HepG2 (cell line): Measurements from ENCODE around the gene DLG2. TPM values are rescaled to one million over a fixed set of nuclear protein-coding genes. Genes with fewer than 3 reads are reported as not detected.

ENCODE experiments used
- ATAC-seq: fragments of 200-7000 bp; cut with Tn5 transposase; 3 replicates; pipeline ENCODE4 v1.9.1; 2020; ENCODE audit warnings: mild to moderate bottlenecking, moderate library complexity
- BruUV-seq: library from RNA; stranded (reverse); fragments of 400-500 nt; replicated peaks from 2 replicates; lab custom pipeline; 2021; lab: Mats Ljungman, UMichigan
- CTCF ChIA-PET: fragments of 300-600 bp; formaldehyde crosslinking; extraction: SDS; loops from one replicate; lab custom pipeline; 2021; ENCODE audit warnings: low total read pairs, inconsistent platforms, low intra/inter-chr PET ratio; lab: Yijun Ruan, JAX
- POLR2A ChIA-PET: fragments of 350-600 bp; sonication (Branson Sonifier 250); formaldehyde crosslinking; loops from one replicate; lab custom pipeline; 2020; ENCODE audit warnings: antibody characterized with exemption, inconsistent platforms; lab: Yijun Ruan, JAX
- DNase-seq: peaks from one replicate; pipeline ENCODE4 v3.0.0-alpha.2; 2015; ENCODE audit warnings: low spot score
- FAIRE-seq: peaks from 3 replicates; lab custom pipeline; 2011; peaks lifted over from hg19 to GRCh38; lab: Jason Lieb, UNC
- H2AFZ ChIP-seq: one replicate; pipeline ENCODE4 v1.6.1; 2011; ENCODE audit warnings: low read length, inconsistent platforms
- H3K27ac ChIP-seq: fragments of 300-600 bp; 3 replicates; pipeline ENCODE4 v1.8.0; 2011; ENCODE audit warnings: mixed run types, mild to moderate bottlenecking, mixed read lengths, low read length, inconsistent platforms; ENCODE audit not compliant: insufficient read depth; ENCODE audit errors: extremely low read length
- H3K27me3 ChIP-seq, 2 experiments: fragments of 200-600 bp in 1 of 2; 2 replicates in 1 of 2; 3 replicates in 1 of 2; pipeline versions ENCODE4 v1.6.0 to v1.8.0; 2011; ENCODE audit warnings: low read length in 2 of 2, mild to moderate bottlenecking in 2 of 2, moderate library complexity in 2 of 2, inconsistent platforms in 1 of 2; ENCODE audit not compliant: insufficient read depth in 2 of 2, control insufficient read depth in 1 of 2
- H3K36me3 ChIP-seq, 2 experiments: fragments of 200-600 bp in 1 of 2; replicated peaks in 1 of 2; 2 replicates in 1 of 2; 3 replicates in 1 of 2; pipeline versions ENCODE4 v1.5.1 to v1.8.0; 2011; ENCODE audit warnings: low read length in 2 of 2, inconsistent platforms in 1 of 2; ENCODE audit not compliant: insufficient read depth in 2 of 2, control insufficient read depth in 1 of 2
- H3K4me1 ChIP-seq: 2 replicates; pipeline ENCODE4 v1.5.1; 2012; ENCODE audit warnings: low read length, inconsistent platforms; ENCODE audit not compliant: insufficient read depth
- H3K4me2 ChIP-seq: 2 replicates; pipeline ENCODE4 v1.6.0; 2011; ENCODE audit warnings: low read depth, low read length, inconsistent platforms
- H3K4me3 ChIP-seq, 3 experiments: fragments of 200-600 bp in 1 of 3; sonication (generic), shearing (Covaris generic) in 1 of 3; replicated peaks in 1 of 3; 2 replicates each; pipeline ENCODE4 v1.5.1; 2011 to 2016; ENCODE audit warnings: low read length in 3 of 3, inconsistent platforms in 2 of 3, low read depth in 2 of 3, mild to moderate bottlenecking in 2 of 3, control low read depth in 1 of 3, mixed read lengths in 1 of 3; ENCODE audit not compliant: insufficient read depth in 1 of 3
- H3K79me2 ChIP-seq: one replicate; pipeline ENCODE4 v1.6.1; 2011; ENCODE audit warnings: low read length, inconsistent platforms; ENCODE audit not compliant: insufficient read depth
- H3K9ac ChIP-seq: 2 replicates; pipeline ENCODE4 v1.6.0; 2011; ENCODE audit warnings: mild to moderate bottlenecking, low read depth, low read length, inconsistent platforms; ENCODE audit not compliant: insufficient read depth
- H3K9me3 ChIP-seq: 2 replicates; pipeline ENCODE4 v1.5.1; 2012; ENCODE audit warnings: mild to moderate bottlenecking, low read length
- H4K20me1 ChIP-seq: 2 replicates; pipeline ENCODE4 v1.6.0; 2011; ENCODE audit warnings: inconsistent platforms, mild to moderate bottlenecking, low read length, moderate library complexity; ENCODE audit not compliant: insufficient read depth
- MAFF ChIP-seq: IDR thresholded peaks from 2 replicates; pipeline ENCODE4 v1.6.1; 2011; ENCODE audit warnings: low read depth, low read length, improper control_type of control experiment
- NCOA2 ChIP-seq: sonication (generic); formaldehyde crosslinking; IDR thresholded peaks from 2 replicates; pipeline ENCODE4 v1.8.0; 2022; ENCODE audit warnings: inconsistent platforms
- POGZ ChIP-seq: sonication (generic); formaldehyde crosslinking; IDR thresholded peaks from 2 replicates; pipeline ENCODE4 v1.4.0; 2020; ENCODE audit warnings: mild to moderate bottlenecking, missing genetic modification reagents
- THYN1 ChIP-seq: sonication (generic); formaldehyde crosslinking; IDR thresholded peaks from 2 replicates; pipeline ENCODE4 v1.8.1; 2023; ENCODE audit warnings: low read depth, mild to moderate bottlenecking, moderate library complexity, missing genetic modification reagents, borderline replicate concordance
- ZNF232 ChIP-seq: sonication (generic); formaldehyde crosslinking; IDR thresholded peaks from 2 replicates; pipeline ENCODE4 v1.4.0; 2020; ENCODE audit warnings: missing genetic modification reagents, borderline replicate concordance
- whole genome bisulfite sequencing: methylation state at CpG from one replicate; pipeline ENCODE4 v1.1.6; 2017; ENCODE audit warnings: low lambda C conversion rate; 5-methylcytosine and 5-hydroxymethylcytosine counted together
- in situ Hi-C: cut with HindIII; loops from 2 replicates; pipeline ENCODE4 v1.10.0; 2017; ENCODE audit warnings: low pct_unique_long_range_greater_than_20kb; ENCODE audit not compliant: extremely low pct_ligation_motif_present
- intact Hi-C: fragments of 100-400 bp; cut with micrococcal nuclease; formaldehyde crosslinking; loops from one replicate; pipeline ENCODE4 v1.10.0; 2022; ENCODE audit not compliant: unreplicated experiment
- polyA plus RNA-seq, 8 experiments: library from polyadenylated mRNA; depleted of rRNA in 3 of 8; stranded (reverse) in 7 of 8; unstranded in 1 of 8; fragments of >200 nt; fragmentation: Illumina TruSeq in 4 of 8; extraction: Trizol in 4 of 8; gene quantifications; 2 replicates each; pipeline versions ENCODE4 v1.2.1 to v1.2.3, GENCODE V29; 2011 to 2016; ENCODE audit warnings: low read depth in 4 of 8, missing spikeins in 1 of 8, mixed read lengths in 1 of 8; ENCODE audit not compliant: insufficient read depth in 1 of 8
- total RNA-seq, 5 experiments: library from RNA; depleted of rRNA; stranded (reverse); fragments of >200 nt; fragmentation: Illumina TruSeq; extraction: Trizol; gene quantifications; 2 replicates each; pipeline ENCODE4 v1.2.3, GENCODE V29; 2016; ENCODE audit warnings: low read depth in 1 of 5
- TF ChIP-seq, protein P1 (sequence below): IDR thresholded peaks from 2 replicates; pipeline ENCODE4 v1.6.1; 2018; ENCODE audit warnings: missing genetic modification reagents, mild to moderate bottlenecking, missing compliant biosample characterization
- TF ChIP-seq, protein P2 (sequence below): IDR thresholded peaks from 2 replicates; pipeline ENCODE4 v1.6.1; 2016; ENCODE audit warnings: mild to moderate bottlenecking, missing biosample characterization, missing genetic modification reagents

Gene DLG2
- total and polyA plus RNA-seq, 2 of the 13 experiments (the other 11 are each of a cell fraction or from before 2014, with no cell fraction given): 0.46 to 1.0 TPM

DNA sequence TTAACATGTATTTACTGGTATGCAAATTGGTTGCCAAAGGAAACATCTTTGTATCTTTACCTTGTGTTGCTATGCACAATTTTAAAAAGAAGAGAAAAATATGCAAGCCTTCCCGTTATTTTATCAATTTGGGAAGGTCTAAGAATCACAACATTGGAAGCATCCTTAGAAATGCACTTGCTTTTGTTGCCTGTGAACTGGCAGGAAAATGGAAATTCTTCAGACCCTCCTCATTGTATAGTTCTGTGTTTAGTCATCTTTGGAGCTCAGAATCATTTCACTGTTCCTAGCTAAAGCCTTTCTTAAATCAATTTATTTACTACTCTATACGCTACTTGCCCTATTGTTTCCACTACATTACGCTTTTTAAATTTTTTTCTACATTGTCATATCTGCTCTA, 574.5 kb downstream of the DLG2 start (continued):
- TF ChIP-seq MAFF (no peak), THYN1 (CRISPR knock-in tag) (no peak), POGZ (no peak), ZNF232 (CRISPR knock-in tag) (no peak)
- TF ChIP-seq, protein P1, sequence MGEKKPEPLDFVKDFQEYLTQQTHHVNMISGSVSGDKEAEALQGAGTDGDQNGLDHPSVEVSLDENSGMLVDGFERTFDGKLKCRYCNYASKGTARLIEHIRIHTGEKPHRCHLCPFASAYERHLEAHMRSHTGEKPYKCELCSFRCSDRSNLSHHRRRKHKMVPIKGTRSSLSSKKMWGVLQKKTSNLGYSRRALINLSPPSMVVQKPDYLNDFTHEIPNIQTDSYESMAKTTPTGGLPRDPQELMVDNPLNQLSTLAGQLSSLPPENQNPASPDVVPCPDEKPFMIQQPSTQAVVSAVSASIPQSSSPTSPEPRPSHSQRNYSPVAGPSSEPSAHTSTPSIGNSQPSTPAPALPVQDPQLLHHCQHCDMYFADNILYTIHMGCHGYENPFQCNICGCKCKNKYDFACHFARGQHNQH: no peak
- TF ChIP-seq, protein P2, sequence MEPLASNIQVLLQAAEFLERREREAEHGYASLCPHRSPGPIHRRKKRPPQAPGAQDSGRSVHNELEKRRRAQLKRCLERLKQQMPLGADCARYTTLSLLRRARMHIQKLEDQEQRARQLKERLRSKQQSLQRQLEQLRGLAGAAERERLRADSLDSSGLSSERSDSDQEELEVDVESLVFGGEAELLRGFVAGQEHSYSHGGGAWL (CRISPR knock-in tag): no peak

DNA sequence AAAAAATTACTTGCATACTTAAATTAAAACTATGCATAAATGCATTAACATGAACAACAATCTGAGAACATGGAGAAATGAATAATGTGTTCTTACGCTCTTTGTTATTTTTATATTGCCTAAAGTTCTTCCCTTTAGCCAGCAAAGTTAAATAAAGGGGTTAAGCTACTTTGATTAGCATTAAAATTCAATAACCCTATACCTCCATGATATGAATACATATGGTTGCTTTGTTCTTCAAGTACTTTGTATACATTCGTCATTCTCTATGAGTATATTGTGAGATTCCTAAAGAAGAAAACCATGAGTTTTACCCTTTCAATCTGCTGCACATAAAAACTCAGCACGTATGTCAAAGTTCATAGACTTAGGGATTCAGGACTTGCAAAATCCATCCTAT, 578.3 kb downstream of the DLG2 start:
- Histone ChIP-seq H3K4me1 (no peaks in the 10 kb centered on the region), H2AFZ (no peak overlapping the region), H3K4me2 (no peak overlapping the region), H4K20me1 (no peaks in the 10 kb centered on the region), H3K36me3 (no peaks in the 10 kb centered on the region), H3K79me2 (no peaks in the 10 kb centered on the region), H3K9ac (no peak overlapping the region), H3K27me3 (no peaks in the 10 kb centered on the region), H3K4me3 (no peak overlapping the region), H3K9me3 (no peaks in the 10 kb centered on the region), H3K27ac (no peak overlapping the region)
- WGBS: 14% methylated on average over 3 of the region's 3 CpGs
- no TSS peak for BruUV-seq
- no peak for DNase-seq
- ChIA-PET CTCF (no interaction called here), POLR2A (no interaction called here)
- no peak for ATAC-seq
- intact Hi-C loops (no loop called here), in situ Hi-C loops (no loop called here)
- TF ChIP-seq NCOA2 (CRISPR knock-in tag): no peak
- FAIRE-seq: no peak
